Camera-type eye (tissue), 1 donor: ENCODE results near the gene EDC4. TPM values are rescaled to one million over a fixed set of nuclear protein-coding genes. Genes with fewer than 3 reads are reported as not detected.

Source experiments
- total RNA-seq: library from RNA; depleted of rRNA; stranded (reverse); fragments of >200 nt; gene quantifications from one replicate; pipeline ENCODE4 v1.2.3, GENCODE V29; 2014

Gene EDC4, protein sequence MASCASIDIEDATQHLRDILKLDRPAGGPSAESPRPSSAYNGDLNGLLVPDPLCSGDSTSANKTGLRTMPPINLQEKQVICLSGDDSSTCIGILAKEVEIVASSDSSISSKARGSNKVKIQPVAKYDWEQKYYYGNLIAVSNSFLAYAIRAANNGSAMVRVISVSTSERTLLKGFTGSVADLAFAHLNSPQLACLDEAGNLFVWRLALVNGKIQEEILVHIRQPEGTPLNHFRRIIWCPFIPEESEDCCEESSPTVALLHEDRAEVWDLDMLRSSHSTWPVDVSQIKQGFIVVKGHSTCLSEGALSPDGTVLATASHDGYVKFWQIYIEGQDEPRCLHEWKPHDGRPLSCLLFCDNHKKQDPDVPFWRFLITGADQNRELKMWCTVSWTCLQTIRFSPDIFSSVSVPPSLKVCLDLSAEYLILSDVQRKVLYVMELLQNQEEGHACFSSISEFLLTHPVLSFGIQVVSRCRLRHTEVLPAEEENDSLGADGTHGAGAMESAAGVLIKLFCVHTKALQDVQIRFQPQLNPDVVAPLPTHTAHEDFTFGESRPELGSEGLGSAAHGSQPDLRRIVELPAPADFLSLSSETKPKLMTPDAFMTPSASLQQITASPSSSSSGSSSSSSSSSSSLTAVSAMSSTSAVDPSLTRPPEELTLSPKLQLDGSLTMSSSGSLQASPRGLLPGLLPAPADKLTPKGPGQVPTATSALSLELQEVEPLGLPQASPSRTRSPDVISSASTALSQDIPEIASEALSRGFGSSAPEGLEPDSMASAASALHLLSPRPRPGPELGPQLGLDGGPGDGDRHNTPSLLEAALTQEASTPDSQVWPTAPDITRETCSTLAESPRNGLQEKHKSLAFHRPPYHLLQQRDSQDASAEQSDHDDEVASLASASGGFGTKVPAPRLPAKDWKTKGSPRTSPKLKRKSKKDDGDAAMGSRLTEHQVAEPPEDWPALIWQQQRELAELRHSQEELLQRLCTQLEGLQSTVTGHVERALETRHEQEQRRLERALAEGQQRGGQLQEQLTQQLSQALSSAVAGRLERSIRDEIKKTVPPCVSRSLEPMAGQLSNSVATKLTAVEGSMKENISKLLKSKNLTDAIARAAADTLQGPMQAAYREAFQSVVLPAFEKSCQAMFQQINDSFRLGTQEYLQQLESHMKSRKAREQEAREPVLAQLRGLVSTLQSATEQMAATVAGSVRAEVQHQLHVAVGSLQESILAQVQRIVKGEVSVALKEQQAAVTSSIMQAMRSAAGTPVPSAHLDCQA (N-terminal part only)
- total RNA-seq, result 72.0 TPM

DNA sequence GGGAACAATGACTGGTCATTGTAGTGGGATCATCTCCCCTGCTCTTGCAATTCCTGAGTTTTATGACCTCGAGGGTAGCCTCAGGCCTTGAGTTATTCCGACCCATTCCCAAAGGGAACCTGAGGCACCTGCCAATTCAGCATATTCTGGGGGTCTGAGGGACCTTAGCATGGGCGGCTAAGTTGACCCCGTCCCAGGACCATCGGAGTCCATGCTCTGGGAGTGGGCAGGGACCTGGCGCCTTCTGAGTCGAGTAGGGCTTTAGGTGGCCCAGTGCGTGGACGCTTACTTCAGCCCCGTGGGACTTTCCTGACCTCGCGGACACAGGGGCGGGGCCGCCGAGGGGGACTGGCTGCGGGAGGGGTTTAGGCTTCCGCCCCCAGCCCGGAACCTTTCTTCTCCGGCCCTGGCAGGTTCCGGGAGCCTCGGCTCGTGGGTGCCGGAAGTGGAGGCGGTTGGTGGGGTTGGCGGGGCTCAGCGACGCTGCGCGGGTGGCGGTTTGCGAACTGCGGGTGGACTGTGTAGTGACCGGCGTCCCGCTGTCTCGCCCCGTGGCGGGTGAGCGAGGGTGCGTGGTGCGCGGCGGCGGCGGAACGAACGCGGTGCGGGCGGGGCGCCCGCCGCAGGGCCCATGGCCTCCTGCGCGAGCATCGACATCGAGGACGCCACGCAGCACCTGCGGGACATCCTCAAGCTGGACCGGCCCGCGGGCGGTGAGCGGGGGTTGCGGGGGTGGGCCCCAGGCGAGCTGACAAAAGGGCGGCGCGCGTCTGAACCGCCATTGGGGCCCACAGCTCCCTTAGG, at the start of gene EDC4:
TSS of gene EDC4 (plus strand) at position 422 of the 804 bp plus-strand sequence. CDS start at position 632, 210 bp downstream.

DNA sequence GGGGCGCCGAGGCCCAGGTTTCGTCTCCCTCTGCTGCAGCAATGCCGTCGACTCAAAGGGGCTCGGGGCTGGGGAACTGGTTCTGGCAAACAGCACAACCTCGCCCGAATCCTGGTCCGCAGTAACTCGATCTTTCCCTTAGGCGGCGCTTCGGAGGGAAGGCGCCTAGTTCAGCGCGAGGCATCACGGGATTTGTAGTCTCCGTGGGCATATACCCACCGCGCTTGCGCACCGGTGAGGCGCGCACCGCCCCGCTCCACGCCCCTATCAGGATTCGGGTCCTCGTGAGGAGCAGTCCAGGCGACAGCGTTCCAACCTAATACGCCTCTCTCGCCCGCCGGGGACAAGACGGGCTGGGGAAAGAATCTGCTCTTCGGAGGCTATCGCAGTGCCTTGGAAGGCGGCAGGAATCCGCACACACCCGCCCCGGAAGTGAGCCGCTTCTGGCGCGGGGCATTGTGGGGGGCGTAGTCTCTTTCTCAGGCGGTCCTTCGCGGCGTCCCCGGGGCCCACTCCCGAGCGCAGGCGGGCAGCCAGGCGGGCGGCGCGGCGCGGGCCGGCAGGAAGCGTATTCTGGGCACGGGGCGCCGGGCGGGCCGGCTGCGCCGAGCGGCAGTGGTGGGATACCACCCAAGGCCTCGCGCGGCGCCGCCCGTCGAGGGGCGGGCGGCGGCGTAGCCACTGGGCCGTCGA, 30.9 kb upstream of the EDC4 start, which contains the start of gene THAP11:
TSS of gene THAP11 (plus strand) at position 505 of the 693 bp plus-strand sequence. CDS start 235 bp downstream, outside the sequence.

DNA sequence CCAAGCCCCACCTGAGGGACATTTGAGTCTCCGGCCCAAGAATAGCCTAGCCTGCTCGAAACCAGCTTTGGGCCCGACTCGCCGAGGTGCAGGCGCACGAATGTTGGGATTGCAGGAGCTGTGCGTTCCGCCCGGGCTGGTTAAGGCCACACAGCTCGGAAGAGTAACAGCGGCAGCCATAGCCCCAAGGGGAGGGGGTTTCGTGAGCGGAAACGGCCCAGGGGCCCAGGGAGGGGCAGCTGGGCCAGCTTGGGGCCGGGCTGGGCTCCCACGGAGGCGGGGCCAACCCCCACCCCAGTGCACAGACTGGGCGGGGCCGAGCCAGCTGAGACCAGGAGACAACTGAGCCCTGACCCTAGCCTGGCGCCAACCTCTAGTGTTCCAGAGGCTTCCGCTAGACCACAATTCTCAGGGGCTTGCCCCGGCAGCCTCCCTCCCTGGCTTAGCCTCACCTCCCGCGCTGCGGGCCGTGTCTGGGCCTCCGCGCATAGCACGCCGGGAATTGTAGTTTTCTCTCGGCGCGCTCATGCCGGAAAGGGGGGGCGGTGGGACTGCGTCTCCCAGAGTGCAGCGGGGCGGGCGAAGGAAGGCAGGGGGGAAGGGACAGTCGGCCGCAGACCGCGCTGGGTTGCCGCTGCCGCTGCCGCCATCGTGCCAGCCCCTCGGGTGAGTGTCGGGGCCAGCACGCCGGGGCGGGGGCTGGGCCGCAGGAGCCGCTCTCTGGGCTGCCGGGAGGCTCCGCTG, 26.4 kb upstream of the EDC4 start, which contains the start of gene NUTF2:
TSS of gene NUTF2 (plus strand) at position 614 of the 744 bp plus-strand sequence. CDS start 18,198 bp downstream, outside the sequence.

DNA sequence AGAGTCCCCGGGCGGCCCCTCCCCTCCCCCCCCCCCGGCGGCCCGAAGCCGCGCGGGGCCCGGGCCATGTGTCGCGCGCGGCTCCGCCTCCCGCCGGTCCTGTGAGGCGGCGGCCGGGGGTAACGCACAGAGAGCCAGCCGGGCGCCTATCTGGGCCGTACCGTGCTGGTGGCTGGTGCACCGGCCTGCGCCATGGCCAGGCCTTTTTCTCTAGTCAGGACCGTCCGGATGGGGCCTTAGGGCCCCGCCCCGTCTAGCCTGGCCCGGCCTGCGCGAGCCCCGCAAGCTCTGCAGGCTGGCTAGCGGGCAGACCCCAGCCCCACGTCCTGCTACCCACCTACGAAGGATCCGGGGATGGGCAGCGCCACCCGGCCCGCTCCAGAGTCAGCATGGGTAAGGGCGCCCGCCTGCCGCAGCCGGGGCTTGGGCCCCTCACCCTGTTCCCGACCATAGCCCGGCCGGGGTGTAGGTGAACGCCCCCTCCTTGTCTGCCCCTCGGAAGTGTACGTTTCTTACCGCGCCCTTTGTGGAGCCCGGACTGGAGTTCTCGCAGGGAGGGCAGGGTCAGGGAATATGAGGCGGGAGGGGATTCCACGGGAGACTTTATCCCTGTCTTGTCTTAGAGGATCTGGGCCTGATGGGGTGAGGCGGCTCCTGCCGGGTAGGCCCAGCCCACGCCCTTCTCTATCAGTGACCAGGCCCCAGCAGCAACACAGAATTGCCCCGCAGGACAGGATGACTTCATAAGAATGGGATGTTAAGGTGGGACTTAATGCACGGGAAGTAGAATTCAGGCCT, 25.6 kb upstream of the EDC4 start, which contains the start of gene CENPT:
TSS of gene CENPT (minus strand) at position 630 of the 798 bp plus-strand sequence. CDS start 13,834 bp downstream, outside the sequence.

DNA sequence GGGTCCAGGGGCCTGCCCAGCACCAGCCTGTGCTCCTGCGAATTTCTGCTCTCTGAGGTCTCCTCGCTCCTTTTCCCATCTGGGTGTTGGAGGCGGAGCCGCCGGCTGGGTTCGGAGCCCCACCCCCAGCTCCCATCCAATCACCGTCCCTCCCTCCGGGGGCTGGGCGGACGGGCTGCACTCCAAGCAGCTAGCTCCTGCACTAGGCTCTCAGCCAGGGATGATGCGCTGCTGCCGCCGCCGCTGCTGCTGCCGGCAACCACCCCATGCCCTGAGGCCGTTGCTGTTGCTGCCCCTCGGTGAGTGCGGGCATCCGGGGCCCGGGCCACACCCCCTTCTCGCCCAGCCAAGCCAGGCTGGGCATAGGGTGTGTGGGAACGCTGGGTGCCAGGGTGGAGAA, 11.8 kb downstream of the EDC4 start, which contains the start of gene NRN1L:
TSS of gene NRN1L (plus strand) at position 202 of the 400 bp plus-strand sequence. CDS start at position 221, 19 bp downstream.

DNA sequence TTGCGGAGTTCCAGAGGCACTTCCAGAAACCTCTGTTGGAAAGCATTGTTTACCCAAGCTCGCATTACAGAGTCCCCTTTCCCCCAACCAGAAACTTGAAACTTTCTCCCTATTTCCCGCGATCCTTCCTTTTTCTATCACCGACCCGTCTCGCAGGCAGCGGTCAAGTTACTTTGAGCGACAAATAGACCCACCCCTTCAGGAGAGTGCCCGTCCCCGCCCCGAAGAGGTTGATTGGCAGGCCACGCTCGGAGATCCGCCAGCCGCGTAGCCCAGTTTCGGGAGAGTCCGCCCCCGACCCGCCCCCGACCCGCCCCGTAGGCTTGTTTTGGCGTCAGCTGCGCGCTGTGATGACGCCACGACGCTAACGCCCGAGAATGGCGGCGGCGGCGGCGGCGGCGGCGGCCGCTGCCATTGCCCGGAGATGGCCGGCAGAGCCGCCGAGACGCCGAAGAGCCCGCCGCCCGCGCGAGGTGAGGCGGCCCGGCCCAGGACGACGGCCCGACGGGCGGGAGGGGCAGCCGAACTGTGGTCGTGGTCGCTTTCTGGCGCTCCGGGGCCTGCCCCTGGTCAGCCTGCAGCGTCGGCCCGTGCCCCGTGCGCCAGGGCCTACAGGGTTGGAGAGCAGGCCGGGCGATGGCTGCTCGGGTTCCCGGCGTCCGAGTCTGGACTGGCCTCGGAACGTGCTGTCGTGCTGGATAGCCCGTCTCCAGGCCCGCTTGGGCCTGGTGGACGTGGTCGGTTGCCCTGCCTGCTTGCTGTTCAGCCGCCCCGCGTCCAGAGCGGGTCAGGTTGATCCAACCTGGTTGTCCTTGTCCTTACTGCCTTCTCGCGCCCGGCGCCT, 20.3 kb downstream of the EDC4 start, which contains the start of gene PSKH1:
TSS of gene PSKH1 (plus strand) at position 356 of the 844 bp plus-strand sequence. CDS start 15,496 bp downstream, outside the sequence.

Other genes with a start within 250 kb of the EDC4 start
- 0.33 TPM for gene CARMIL2, start 227.9 kb upstream of the EDC4 start, total RNA-seq
- 25.5 TPM for gene ACD, start 212.8 kb upstream of the EDC4 start, total RNA-seq
- gene PARD6A, start 212.1 kb upstream of the EDC4 start, total RNA-seq, result 6.8 TPM
- 17.7 TPM for gene ENKD1, start 206.3 kb upstream of the EDC4 start, total RNA-seq
- gene C16orf86, start 206.2 kb upstream of the EDC4 start, total RNA-seq, result 4.7 TPM
- gene GFOD2, start 153.7 kb upstream of the EDC4 start, total RNA-seq, result 26.4 TPM
- 13.3 TPM for gene RANBP10, start 66.5 kb upstream of the EDC4 start, total RNA-seq
- 5.2 TPM for gene TSNAXIP1, start 66.2 kb upstream of the EDC4 start, total RNA-seq
- gene THAP11, start 30.7 kb upstream of the EDC4 start, total RNA-seq, result 42.2 TPM
- gene NUTF2, start 26.1 kb upstream of the EDC4 start, total RNA-seq, result 58.2 TPM
- gene CENPT, start 25.4 kb upstream of the EDC4 start, total RNA-seq, result 46.1 TPM
- gene NRN1L, start 11.8 kb downstream of the EDC4 start, total RNA-seq, result 5.0 TPM
- 20.0 TPM for gene PSKH1, start 20.2 kb downstream of the EDC4 start, total RNA-seq
- gene CTRL, start 58.8 kb downstream of the EDC4 start, total RNA-seq, result 1.5 TPM
- 10.1 TPM for gene PSMB10, start 63.8 kb downstream of the EDC4 start, total RNA-seq
- 30.3 TPM for gene LCAT, start 71.1 kb downstream of the EDC4 start, total RNA-seq
- 75.7 TPM for gene SLC12A4, start 95.6 kb downstream of the EDC4 start, total RNA-seq
- gene DPEP3, start 107.4 kb downstream of the EDC4 start, total RNA-seq, result not detected
- 1.3 TPM for gene DPEP2, start 126.4 kb downstream of the EDC4 start, total RNA-seq
- gene DPEP2NB, start 142.9 kb downstream of the EDC4 start, total RNA-seq, result not detected
- 11.8 TPM for gene DDX28, start 150.2 kb downstream of the EDC4 start, total RNA-seq
- gene DUS2, start 150.2 kb downstream of the EDC4 start, total RNA-seq, result 14.9 TPM
- gene NFATC3, start 212.3 kb downstream of the EDC4 start, total RNA-seq, result 44.5 TPM